Ishikawa (cell line): ENCODE measurements around the gene FRMD4B.

Experiments used
- NFIC ChIP-seq: IDR thresholded peaks from 2 replicates; pipeline ENCODE4 v1.6.1; 2012
- RAD21 ChIP-seq: IDR thresholded peaks from 2 replicates; pipeline ENCODE4 v1.6.1; 2012; ENCODE audit warnings: low read depth
- REST ChIP-seq: IDR thresholded peaks from 2 replicates; pipeline ENCODE4 v1.6.1; 2012; ENCODE audit warnings: low read depth, mild to moderate bottlenecking
- TAF1 ChIP-seq: IDR thresholded peaks from 2 replicates; pipeline ENCODE4 v1.6.1; 2012; ENCODE audit warnings: low read depth, mild to moderate bottlenecking
- ZBTB7A ChIP-seq: IDR thresholded peaks from 2 replicates; pipeline ENCODE4 v1.6.1; 2012; ENCODE audit warnings: low read depth

GRCh38 chr3:69357196-69357595 is 28.7 kb downstream of the FRMD4B start:
- no peak for TF ChIP-seq ZBTB7A
- no peak for TF ChIP-seq RAD21
- TF ChIP-seq REST, result no peak
- peak; percentile 33; the same call in 1 of the 2 replicates for TF ChIP-seq NFIC
- TF ChIP-seq TAF1, result no peak
